A549 (cell line): ENCODE data around the gene PLXNB2.

ENCODE experiments used
- CEBPB ChIP-seq, 2 experiments: fragments of >200 bp in 1 of 2; sonication (Bioruptor Twin) in 1 of 2; formaldehyde crosslinking in 1 of 2; IDR thresholded peaks; 2 replicates each; pipeline ENCODE4 v1.6.1; 2012 to 2016
- HDAC2 ChIP-seq: fragments of 200-600 bp; sonication (generic); IDR thresholded peaks from 2 replicates; pipeline ENCODE4 v1.6.1; 2016
- JUNB ChIP-seq: fragments of >200 bp; sonication (Bioruptor Twin); formaldehyde crosslinking; IDR thresholded peaks from 2 replicates; pipeline ENCODE4 v1.6.1; 2016
- KDM1A ChIP-seq: fragments of 200-600 bp; sonication (generic); IDR thresholded peaks from 2 replicates; pipeline ENCODE4 v1.6.1; 2016; ENCODE audit warnings: low read depth, mild to moderate bottlenecking
- NPAS2 ChIP-seq: fragments of 250-450 bp; sonication (Bioruptor Pico); IDR thresholded peaks from 2 replicates; pipeline ENCODE4 v1.8.0; 2022; ENCODE audit warnings: mild to moderate bottlenecking, moderate library complexity, borderline replicate concordance
- POLR2A ChIP-seq: IDR thresholded peaks from 2 replicates; pipeline ENCODE4 v1.6.1; 2012; ENCODE audit warnings: mild to moderate bottlenecking, low read length
- RAD21 ChIP-seq, 2 experiments: fragments of >200 bp in 1 of 2; sonication (Bioruptor Twin) in 1 of 2; formaldehyde crosslinking in 1 of 2; IDR thresholded peaks in 1 of 2; conservative IDR thresholded peaks in 1 of 2; 2 replicates in 1 of 2; 3 replicates in 1 of 2; pipeline ENCODE4 v1.6.1; 2012 to 2018; ENCODE audit warnings: inconsistent platforms in 1 of 2
- TP53 ChIP-seq: fragments of 250-450 bp; sonication (Bioruptor Pico); IDR thresholded peaks from 2 replicates; pipeline ENCODE4 v1.5.0; 2021; ENCODE audit warnings: mild to moderate bottlenecking, moderate library complexity
- TF ChIP-seq, protein P1 (sequence below): fragments of >200 bp; sonication (Bioruptor Twin); formaldehyde crosslinking; IDR thresholded peaks from 3 replicates; pipeline ENCODE4 v1.5.1; 2016
- TF ChIP-seq, protein P2 (sequence below): fragments of 150-350 bp; IDR thresholded peaks from 2 replicates; pipeline ENCODE4 v1.6.1; 2014; ENCODE audit warnings: low read depth, mild to moderate bottlenecking, low read length
- TF ChIP-seq, protein P3 (sequence below): fragments of 250-450 bp; sonication (Bioruptor Pico); IDR thresholded peaks from 2 replicates; pipeline ENCODE4 v1.5.0; 2021; ENCODE audit warnings: mild to moderate bottlenecking, moderate library complexity, borderline replicate concordance

DNA sequence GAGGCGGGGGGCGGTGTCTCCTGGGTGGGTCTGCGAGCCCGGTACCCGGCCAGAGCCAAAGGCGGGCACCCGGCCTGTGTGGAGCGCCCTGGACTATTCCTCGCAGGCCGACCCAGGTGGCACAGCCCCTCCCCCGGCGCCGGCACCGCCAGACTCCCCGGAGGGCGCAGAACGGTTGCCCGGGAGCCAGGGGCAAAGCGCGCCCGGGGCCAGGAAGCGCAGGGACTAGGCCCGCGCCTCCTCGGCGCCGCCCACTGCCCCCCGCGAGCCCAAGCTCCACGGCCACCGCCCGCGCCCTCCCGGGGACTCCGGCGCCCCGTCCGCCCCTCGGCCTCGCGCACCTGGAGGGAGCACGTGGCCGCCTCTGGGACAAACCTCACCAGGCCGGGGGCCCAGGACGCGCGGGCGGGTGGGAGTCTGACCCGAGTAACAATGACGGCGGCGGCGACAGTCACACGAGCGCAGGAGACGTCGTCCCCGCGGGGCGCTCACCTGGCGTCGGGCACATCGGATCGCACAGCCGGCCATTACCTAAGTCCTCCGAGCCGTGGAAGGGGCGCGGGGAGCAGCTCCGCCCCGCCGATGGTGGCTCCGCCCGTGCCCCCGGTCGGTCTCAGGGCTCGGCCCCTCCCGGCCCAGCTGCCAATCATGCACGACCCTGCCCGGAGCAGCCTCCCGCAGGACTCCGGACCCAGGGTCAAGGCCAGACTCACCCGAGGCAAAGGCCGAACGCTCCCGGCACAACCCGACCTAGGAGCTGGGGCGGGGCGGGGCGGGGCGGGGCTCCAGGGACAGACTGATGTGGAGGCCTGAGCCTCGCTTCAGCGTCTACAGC is 7.4 kb downstream of the PLXNB2 start:
- no peak for TF ChIP-seq JUNB
- TF ChIP-seq KDM1A: no peak
- no peak for TF ChIP-seq HDAC2
- TF ChIP-seq TP53 (CRISPR knock-in tag): no peak
- TF ChIP-seq POLR2A: no peak
- TF ChIP-seq, protein P1, sequence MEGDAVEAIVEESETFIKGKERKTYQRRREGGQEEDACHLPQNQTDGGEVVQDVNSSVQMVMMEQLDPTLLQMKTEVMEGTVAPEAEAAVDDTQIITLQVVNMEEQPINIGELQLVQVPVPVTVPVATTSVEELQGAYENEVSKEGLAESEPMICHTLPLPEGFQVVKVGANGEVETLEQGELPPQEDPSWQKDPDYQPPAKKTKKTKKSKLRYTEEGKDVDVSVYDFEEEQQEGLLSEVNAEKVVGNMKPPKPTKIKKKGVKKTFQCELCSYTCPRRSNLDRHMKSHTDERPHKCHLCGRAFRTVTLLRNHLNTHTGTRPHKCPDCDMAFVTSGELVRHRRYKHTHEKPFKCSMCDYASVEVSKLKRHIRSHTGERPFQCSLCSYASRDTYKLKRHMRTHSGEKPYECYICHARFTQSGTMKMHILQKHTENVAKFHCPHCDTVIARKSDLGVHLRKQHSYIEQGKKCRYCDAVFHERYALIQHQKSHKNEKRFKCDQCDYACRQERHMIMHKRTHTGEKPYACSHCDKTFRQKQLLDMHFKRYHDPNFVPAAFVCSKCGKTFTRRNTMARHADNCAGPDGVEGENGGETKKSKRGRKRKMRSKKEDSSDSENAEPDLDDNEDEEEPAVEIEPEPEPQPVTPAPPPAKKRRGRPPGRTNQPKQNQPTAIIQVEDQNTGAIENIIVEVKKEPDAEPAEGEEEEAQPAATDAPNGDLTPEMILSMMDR: no peak
- TF ChIP-seq NPAS2: no peak
- TF ChIP-seq, protein P2, sequence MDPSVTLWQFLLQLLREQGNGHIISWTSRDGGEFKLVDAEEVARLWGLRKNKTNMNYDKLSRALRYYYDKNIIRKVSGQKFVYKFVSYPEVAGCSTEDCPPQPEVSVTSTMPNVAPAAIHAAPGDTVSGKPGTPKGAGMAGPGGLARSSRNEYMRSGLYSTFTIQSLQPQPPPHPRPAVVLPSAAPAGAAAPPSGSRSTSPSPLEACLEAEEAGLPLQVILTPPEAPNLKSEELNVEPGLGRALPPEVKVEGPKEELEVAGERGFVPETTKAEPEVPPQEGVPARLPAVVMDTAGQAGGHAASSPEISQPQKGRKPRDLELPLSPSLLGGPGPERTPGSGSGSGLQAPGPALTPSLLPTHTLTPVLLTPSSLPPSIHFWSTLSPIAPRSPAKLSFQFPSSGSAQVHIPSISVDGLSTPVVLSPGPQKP: no peak
- no peak for TF ChIP-seq CEBPB (IDR thresholded peaks at IDR 0.05)
- TF ChIP-seq RAD21 (conservative IDR thresholded peaks at IDR 0.05 in 1 of 2, IDR thresholded peaks at IDR 0.05 in 1 of 2): no peak
- TF ChIP-seq, protein P3, sequence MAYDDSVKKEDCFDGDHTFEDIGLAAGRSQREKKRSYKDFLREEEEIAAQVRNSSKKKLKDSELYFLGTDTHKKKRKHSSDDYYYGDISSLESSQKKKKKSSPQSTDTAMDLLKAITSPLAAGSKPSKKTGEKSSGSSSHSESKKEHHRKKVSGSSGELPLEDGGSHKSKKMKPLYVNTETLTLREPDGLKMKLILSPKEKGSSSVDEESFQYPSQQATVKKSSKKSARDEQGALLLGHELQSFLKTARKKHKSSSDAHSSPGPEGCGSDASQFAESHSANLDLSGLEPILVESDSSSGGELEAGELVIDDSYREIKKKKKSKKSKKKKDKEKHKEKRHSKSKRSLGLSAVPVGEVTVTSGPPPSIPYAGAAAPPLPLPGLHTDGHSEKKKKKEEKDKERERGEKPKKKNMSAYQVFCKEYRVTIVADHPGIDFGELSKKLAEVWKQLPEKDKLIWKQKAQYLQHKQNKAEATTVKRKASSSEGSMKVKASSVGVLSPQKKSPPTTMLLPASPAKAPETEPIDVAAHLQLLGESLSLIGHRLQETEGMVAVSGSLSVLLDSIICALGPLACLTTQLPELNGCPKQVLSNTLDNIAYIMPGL: no peak
